ENCODE results near the gene DNAH3.
"Not testable (repeated sequence)": the region's sequence is repeated elsewhere in the genome, so short reads cannot be mapped to it uniquely, and the experiment has no call there.

GRCh38 chr16:20973201-20973600 lies 177.4 kb downstream of the DNAH3 start:
- TF ChIP-seq, protein P1, sequence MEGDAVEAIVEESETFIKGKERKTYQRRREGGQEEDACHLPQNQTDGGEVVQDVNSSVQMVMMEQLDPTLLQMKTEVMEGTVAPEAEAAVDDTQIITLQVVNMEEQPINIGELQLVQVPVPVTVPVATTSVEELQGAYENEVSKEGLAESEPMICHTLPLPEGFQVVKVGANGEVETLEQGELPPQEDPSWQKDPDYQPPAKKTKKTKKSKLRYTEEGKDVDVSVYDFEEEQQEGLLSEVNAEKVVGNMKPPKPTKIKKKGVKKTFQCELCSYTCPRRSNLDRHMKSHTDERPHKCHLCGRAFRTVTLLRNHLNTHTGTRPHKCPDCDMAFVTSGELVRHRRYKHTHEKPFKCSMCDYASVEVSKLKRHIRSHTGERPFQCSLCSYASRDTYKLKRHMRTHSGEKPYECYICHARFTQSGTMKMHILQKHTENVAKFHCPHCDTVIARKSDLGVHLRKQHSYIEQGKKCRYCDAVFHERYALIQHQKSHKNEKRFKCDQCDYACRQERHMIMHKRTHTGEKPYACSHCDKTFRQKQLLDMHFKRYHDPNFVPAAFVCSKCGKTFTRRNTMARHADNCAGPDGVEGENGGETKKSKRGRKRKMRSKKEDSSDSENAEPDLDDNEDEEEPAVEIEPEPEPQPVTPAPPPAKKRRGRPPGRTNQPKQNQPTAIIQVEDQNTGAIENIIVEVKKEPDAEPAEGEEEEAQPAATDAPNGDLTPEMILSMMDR (IDR thresholded peaks at IDR 0.05; ENCODE audit: low read depth, low read length) = not testable (repeated sequence)
- TF ChIP-seq EZH2phosphoT487 (IDR thresholded peaks at IDR 0.05; ENCODE audit: low read depth) = not testable (repeated sequence)
